TTC549 (cell line): ENCODE data around the gene FBXO41.

Experiments used
- FAIRE-seq: peaks from 2 replicates; lab custom pipeline; 2012; peaks lifted over from hg19 to GRCh38; lab: Jason Lieb, UNC

Gene FBXO41

GRCh38 chr2:73284296-73285158, at the start of gene FBXO41:
Gene FBXO41 (minus strand): TSS chr2:73284478. CDS start chr2:73269630, 14,848 bp downstream.
- no peak for FAIRE-seq

- FAIRE-seq = no peak
Observed at GRCh38 chr2:73334045-73334444, 49.8 kb upstream of the FBXO41 start.

GRCh38 chr2:73333564-73333963, 49.3 kb upstream of the FBXO41 start:
- FAIRE-seq = no peak

GRCh38 chr2:73324126-73324725, 39.9 kb upstream of the FBXO41 start:
- no peak for FAIRE-seq

- FAIRE-seq = no peak
Observed at GRCh38 chr2:73323551-73323950, 39.3 kb upstream of the FBXO41 start.

- FAIRE-seq = no peak
Observed at GRCh38 chr2:73314441-73314840, 30.2 kb upstream of the FBXO41 start.

- FAIRE-seq = no peak
Observed at GRCh38 chr2:73307720-73308119, 23.4 kb upstream of the FBXO41 start.

- no peak for FAIRE-seq
Observed at GRCh38 chr2:73301636-73302035, 17.4 kb upstream of the FBXO41 start.

- no peak for FAIRE-seq
Observed at GRCh38 chr2:73300926-73301325, 16.6 kb upstream of the FBXO41 start.

GRCh38 chr2:73297586-73297985, 13.3 kb upstream of the FBXO41 start:
- no peak for FAIRE-seq

- FAIRE-seq = no peak
Observed at GRCh38 chr2:73297151-73297559, 12.9 kb upstream of the FBXO41 start.

- FAIRE-seq = no peak
Observed at GRCh38 chr2:73295751-73296400, 11.6 kb upstream of the FBXO41 start.

GRCh38 chr2:73294239-73294638, 10.0 kb upstream of the FBXO41 start:
- FAIRE-seq = no peak

- FAIRE-seq = no peak
Observed at GRCh38 chr2:73293534-73294171, 9.4 kb upstream of the FBXO41 start, which contains the start of gene EGR4. Gene EGR4 (minus strand): TSS chr2:73293548. CDS start chr2:73293317, 231 bp downstream.

- no peak for FAIRE-seq
Observed at GRCh38 chr2:73292906-73293533, 8.7 kb upstream of the FBXO41 start.

GRCh38 chr2:73292316-73292905, 8.1 kb upstream of the FBXO41 start:
- FAIRE-seq = no peak

GRCh38 chr2:73291461-73292315, 7.4 kb upstream of the FBXO41 start:
- FAIRE-seq = no peak

GRCh38 chr2:73291093-73291460, 6.8 kb upstream of the FBXO41 start:
- FAIRE-seq = no peak

- FAIRE-seq = no peak
Observed at GRCh38 chr2:73290049-73290839, 6.0 kb upstream of the FBXO41 start.

GRCh38 chr2:73289304-73289703, 5.0 kb upstream of the FBXO41 start:
- no peak for FAIRE-seq
